Skeletal muscle tissue (tissue), 1 donor: ENCODE data around the gene ZNF283. TPM values are rescaled to one million over a fixed set of nuclear protein-coding genes. Genes with fewer than 3 reads are reported as not detected.

Source experiments
- total RNA-seq: library from RNA; depleted of rRNA; stranded (reverse); fragments of >200 nt; gene quantifications from one replicate; pipeline ENCODE4 v1.2.3, GENCODE V29; 2014

Gene ZNF283
- total RNA-seq, 1 donor from 2014 or later, result 21.4 TPM

Other genes with a start within 250 kb of the ZNF283 start
- 24.5 TPM for gene IRGQ, start 231.2 kb upstream of the ZNF283 start, total RNA-seq
- 6.8 TPM for gene ZNF576, start 230.7 kb upstream of the ZNF283 start, total RNA-seq
- gene SRRM5, start 215.2 kb upstream of the ZNF283 start, total RNA-seq, result not detected
- 44.9 TPM for gene ZNF428, start 207.7 kb upstream of the ZNF283 start, total RNA-seq
- 7.8 TPM for gene CADM4, start 187.5 kb upstream of the ZNF283 start, total RNA-seq
- 2.1 TPM for gene PLAUR, start 157.2 kb upstream of the ZNF283 start, total RNA-seq
- not detected for gene IRGC, start 111.2 kb upstream of the ZNF283 start, total RNA-seq
- gene SMG9, start 72.4 kb upstream of the ZNF283 start, total RNA-seq, result 6.3 TPM
- 1.0 TPM for gene KCNN4, start 46.3 kb upstream of the ZNF283 start, total RNA-seq
- not detected for gene LYPD5, start 24.9 kb upstream of the ZNF283 start, total RNA-seq
- 1.6 TPM for gene ZNF404, start 56.6 kb downstream of the ZNF283 start, total RNA-seq
- 13.0 TPM for gene ZNF45, start 108.0 kb downstream of the ZNF283 start, total RNA-seq
- gene ZNF221, start 123.9 kb downstream of the ZNF283 start, total RNA-seq, result 6.3 TPM
- gene ZNF155, start 156.9 kb downstream of the ZNF283 start, total RNA-seq, result 13.0 TPM
- gene ZNF230, start 175.6 kb downstream of the ZNF283 start, total RNA-seq, result 4.2 TPM
- 5.7 TPM for gene ZNF222, start 198.1 kb downstream of the ZNF283 start, total RNA-seq
- 5.2 TPM for gene ZNF223, start 224.7 kb downstream of the ZNF283 start, total RNA-seq
- gene ZNF284, start 244.8 kb downstream of the ZNF283 start, total RNA-seq, result 2.6 TPM